Measurements from ENCODE around the gene ORM1. TPM values are rescaled to one million over a fixed set of nuclear protein-coding genes. Genes with fewer than 3 reads are reported as not detected.

Gene ORM1
- polyA plus RNA-seq, 3 donors, result 2.2 to 4.9 (median 2.8) TPM

- no peak overlapping the region for H3K27ac Mint-ChIP-seq
- Histone ChIP-seq H3K4me3 (replicated peaks in 1 of 3; ENCODE audit: low read depth in 2 of 3, low read length in 3 of 3) (no peak overlapping the region), H3K27ac (ENCODE audit: low read depth in 1 of 2, low read length in 2 of 2) (no peak overlapping the region), H3K4me1 (ENCODE audit: control insufficient read depth in 1 of 2, insufficient read depth in 2 of 2, low read length in 2 of 2) (no peaks in the 10 kb centered on the region), H4K20me1 (ENCODE audit: insufficient read depth, low read length) (no peaks in the 10 kb centered on the region), H3K4me2 (replicated peaks; ENCODE audit: extremely low read depth, low read length, poor library complexity, severe bottlenecking) (no peak overlapping the region), H3K9ac (ENCODE audit: insufficient read depth, low read length, poor library complexity, severe bottlenecking) (no peak overlapping the region), H3K79me2 (ENCODE audit: insufficient read depth, low read length) (no peaks in the 10 kb centered on the region), H2AFZ (ENCODE audit: insufficient read depth, low read depth, low read length, poor library complexity, severe bottlenecking) (no peak overlapping the region), H3K9me3 (replicated peaks in 1 of 2; ENCODE audit: control insufficient read depth in 1 of 2, insufficient read depth in 1 of 2, low read length in 2 of 2) (no peaks in the 10 kb centered on the region), H3K36me3 (replicated peaks in 1 of 2; ENCODE audit: control insufficient read depth in 1 of 2, insufficient read depth in 2 of 2, low read length in 2 of 2) (no peaks in the 10 kb centered on the region), H3K27me3 (ENCODE audit: control insufficient read depth in 2 of 2, insufficient read depth in 2 of 2, low read length in 2 of 2) (no peaks in the 10 kb centered on the region)
- TF ChIP-seq CTCF (IDR thresholded peaks at IDR 0.05), result no peak
- H3K4me1 Mint-ChIP-seq, result no peaks in the 10 kb centered on the region
- intact Hi-C loops (cut with micrococcal nuclease), result no loop called here
- no peak overlapping the region for H3K4me3 Mint-ChIP-seq
- 100% methylated on average over 3 of the region's 5 CpGs for WGBS (ENCODE audit: insufficient coverage)
- H3K9me3 Mint-ChIP-seq, result peaks cover 0 to 3% (median 0%) of the 10 kb centered on the region in 7 donors
- no peak for DNase-seq
- H3K36me3 Mint-ChIP-seq, result no peaks in the 10 kb centered on the region
- H3K27me3 Mint-ChIP-seq (ENCODE audit: low read depth in 3 of 3), result peaks cover 3 to 9% (median 6%) of the 10 kb centered on the region in 3 donors
These were observed 48.7 kb upstream of the ORM1 start for GRCh38 chr9:114274217-114274616.

DNA sequence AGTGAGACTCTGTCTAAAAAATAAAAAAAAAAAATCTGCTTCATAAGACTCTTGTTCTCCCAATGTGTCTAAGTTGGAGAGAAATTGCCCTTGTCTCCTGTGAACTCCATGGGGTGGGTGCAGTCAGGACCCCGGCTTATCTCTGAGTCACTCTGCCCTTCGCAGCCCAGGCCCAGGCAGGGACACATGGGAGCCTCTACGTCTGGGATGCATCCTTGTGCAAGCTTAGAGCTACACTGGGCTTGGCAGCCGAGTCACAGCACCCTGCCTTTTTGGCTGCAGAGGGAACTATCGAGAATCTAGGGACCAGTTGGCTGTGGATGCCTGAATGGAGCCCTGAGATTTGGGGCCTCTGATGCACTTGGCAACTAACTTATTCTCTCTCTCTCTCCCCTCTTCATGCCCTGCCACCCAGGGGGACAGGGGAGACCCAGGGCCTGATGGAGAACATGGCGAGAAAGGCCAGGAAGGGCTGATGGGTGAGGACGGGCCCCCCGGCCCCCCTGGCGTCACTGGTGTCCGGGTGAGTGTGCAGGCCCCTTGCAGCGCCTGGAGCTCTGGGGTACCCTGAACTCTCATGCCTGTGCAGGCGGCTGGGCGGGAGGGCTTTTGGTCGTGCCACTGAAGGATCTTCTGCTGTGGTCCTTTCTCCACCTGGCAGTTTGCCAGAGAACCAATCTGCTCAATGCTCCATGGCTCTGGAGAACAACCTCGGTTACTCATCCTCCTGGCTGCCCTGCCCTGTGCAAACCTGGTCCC is 47.5 kb upstream of the ORM1 start:
- Histone ChIP-seq H3K4me2 (replicated peaks; ENCODE audit: extremely low read depth, low read length, poor library complexity, severe bottlenecking) (no peak overlapping the region), H4K20me1 (ENCODE audit: insufficient read depth, low read length) (no peaks in the 10 kb centered on the region), H2AFZ (ENCODE audit: insufficient read depth, low read depth, low read length, poor library complexity, severe bottlenecking) (no peak overlapping the region), H3K79me2 (ENCODE audit: insufficient read depth, low read length) (no peaks in the 10 kb centered on the region), H3K9me3 (replicated peaks in 1 of 2; ENCODE audit: control insufficient read depth in 1 of 2, insufficient read depth in 1 of 2, low read length in 2 of 2) (no peaks in the 10 kb centered on the region), H3K36me3 (replicated peaks in 1 of 2; ENCODE audit: control insufficient read depth in 1 of 2, insufficient read depth in 2 of 2, low read length in 2 of 2) (no peaks in the 10 kb centered on the region), H3K27me3 (ENCODE audit: control insufficient read depth in 2 of 2, insufficient read depth in 2 of 2, low read length in 2 of 2) (no peaks in the 10 kb centered on the region), H3K4me1 (ENCODE audit: control insufficient read depth in 1 of 2, insufficient read depth in 2 of 2, low read length in 2 of 2) (no peaks in the 10 kb centered on the region), H3K9ac (ENCODE audit: insufficient read depth, low read length, poor library complexity, severe bottlenecking) (no peak overlapping the region), H3K27ac (ENCODE audit: low read depth in 1 of 2, low read length in 2 of 2) (no peak overlapping the region), H3K4me3 (replicated peaks in 1 of 3; ENCODE audit: low read depth in 2 of 3, low read length in 3 of 3) (no peak overlapping the region)
- WGBS (ENCODE audit: insufficient coverage), result 92% methylated on average over 15 of the region's 15 CpGs
- Mint-ChIP-seq H3K27me3 (ENCODE audit: low read depth in 3 of 3) (peaks cover 3 to 8% (median 6%) of the 10 kb centered on the region in 3 donors), H3K9me3 (peaks cover 0 to 3% (median 0%) of the 10 kb centered on the region in 7 donors), H3K36me3 (no peaks in the 10 kb centered on the region), H3K27ac (peak overlapping the region in 1 of 7 donors; percentile 41), H3K4me3 (no peak overlapping the region), H3K4me1 (no peaks in the 10 kb centered on the region)
- intact Hi-C loops (cut with micrococcal nuclease), result no loop called here
- DNase-seq, result no peak
- no peak for TF ChIP-seq CTCF (IDR thresholded peaks at IDR 0.05)
